Suppressor macrophage treated with lipopolysaccharide for 4 hours (primary cell): ENCODE data around the gene ACOT9.
"Not testable (repeated sequence)": the region's sequence is repeated elsewhere in the genome, so short reads cannot be mapped to it uniquely, and the experiment has no call there.

Source experiments
- DNase-seq: peaks from one replicate; pipeline ENCODE4 v3.0.0-alpha.2; 2020

ACOT9 gene

GRCh38 chrX:23765449-23765848 lies 22.4 kb upstream of the ACOT9 start:
- DNase-seq, result no peak

- no peak for DNase-seq
Observed at GRCh38 chrX:23764188-23764984, 21.3 kb upstream of the ACOT9 start.

- DNase-seq, result no peak
Observed at GRCh38 chrX:23759821-23760220, 16.7 kb upstream of the ACOT9 start.

- peak; percentile 85 for DNase-seq
Observed at GRCh38 chrX:23756165-23756564, 13.1 kb upstream of the ACOT9 start.

GRCh38 chrX:23754664-23755063 lies 11.6 kb upstream of the ACOT9 start:
- no peak for DNase-seq

- DNase-seq, result peak; percentile 57
Observed at GRCh38 chrX:23752740-23753415, 9.8 kb upstream of the ACOT9 start.

GRCh38 chrX:23749576-23749975 lies 6.5 kb upstream of the ACOT9 start:
- no peak for DNase-seq

GRCh38 chrX:23749129-23749528 lies 6.1 kb upstream of the ACOT9 start:
- no peak for DNase-seq

- no peak for DNase-seq
Observed at GRCh38 chrX:23745786-23746185, 2.7 kb upstream of the ACOT9 start.

GRCh38 chrX:23743623-23743971 lies 521 bp upstream of the ACOT9 start:
- DNase-seq, result not testable (repeated sequence)

GRCh38 chrX:23742174-23742696 lies 841 bp downstream of the ACOT9 start:
- peak; percentile 44 for DNase-seq

- peak; percentile 54 for DNase-seq
Observed at GRCh38 chrX:23737413-23737812, 5.7 kb downstream of the ACOT9 start.

GRCh38 chrX:23736030-23736429 lies 7.0 kb downstream of the ACOT9 start:
- no peak for DNase-seq

- DNase-seq, result peak; percentile 91
Observed at GRCh38 chrX:23732704-23733103, 10.4 kb downstream of the ACOT9 start.

GRCh38 chrX:23731951-23732350 lies 11.1 kb downstream of the ACOT9 start:
- DNase-seq, result peak; percentile 49

- no peak for DNase-seq
Observed at GRCh38 chrX:23729214-23729613, 13.9 kb downstream of the ACOT9 start.

GRCh38 chrX:23727206-23727605 lies 15.9 kb downstream of the ACOT9 start:
- DNase-seq, result peak; percentile 26

- DNase-seq, result peak; percentile 20
Observed at GRCh38 chrX:23726191-23726590, 16.9 kb downstream of the ACOT9 start.

- DNase-seq, result no peak
Observed at GRCh38 chrX:23720117-23720677, 22.9 kb downstream of the ACOT9 start.

GRCh38 chrX:23705235-23705634 lies 37.8 kb downstream of the ACOT9 start:
- DNase-seq, result no peak

GRCh38 chrX:23704673-23705206 lies 38.3 kb downstream of the ACOT9 start:
- no peak for DNase-seq

- DNase-seq, result peak; percentile 82
Observed at GRCh38 chrX:23699636-23700194, 43.4 kb downstream of the ACOT9 start.

GRCh38 chrX:23694606-23695005 lies 48.5 kb downstream of the ACOT9 start:
- peak; percentile 49 for DNase-seq
